Keratinocyte (primary cell): ENCODE data around the gene NOL3.

Experiments used
- CTCF ChIP-seq, 3 experiments: IDR thresholded peaks in 1 of 3; conservative IDR thresholded peaks in 1 of 3; optimal IDR thresholded peaks in 1 of 3; 2 replicates in 2 of 3; 3 replicates in 1 of 3; pipeline versions ENCODE3 to v1.5.1; 2011; ENCODE audit warnings: low read length in 3 of 3, mild to moderate bottlenecking in 3 of 3, moderate library complexity in 2 of 3, control low read depth in 1 of 3, inconsistent platforms in 1 of 3; ENCODE audit not compliant: insufficient read depth in 2 of 3; ENCODE audit errors: extremely low read depth in 1 of 3
- EZH2 ChIP-seq: IDR thresholded peaks from one replicate; pipeline ENCODE4 v1.6.1; 2012; ENCODE audit warnings: inconsistent platforms, mild to moderate bottlenecking, low read length, moderate library complexity

DNA sequence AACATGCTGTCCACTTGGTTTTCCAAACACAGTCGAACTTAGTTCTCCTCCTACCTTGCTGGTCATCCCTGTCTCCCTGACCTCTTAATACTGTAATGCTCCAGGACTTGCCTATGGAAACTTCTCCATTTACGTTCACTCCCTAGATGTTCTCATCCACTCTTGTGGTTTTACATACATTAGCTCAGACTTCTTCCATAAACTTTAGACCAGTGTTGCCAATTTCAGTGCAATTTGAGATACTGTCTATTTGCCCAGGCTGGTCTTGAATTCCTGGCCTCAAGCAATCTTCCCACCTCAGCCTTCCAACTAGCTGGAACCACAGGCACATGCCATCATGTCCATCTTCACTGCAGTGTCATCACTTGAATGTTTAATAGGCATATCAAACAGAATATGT is 11.9 kb downstream of the NOL3 start:
- TF ChIP-seq CTCF (optimal IDR thresholded peaks at IDR 0.05 in 1 of 3, IDR thresholded peaks at IDR 0.05 in 1 of 3, conservative IDR thresholded peaks at IDR 0.05 in 1 of 3; ENCODE audit: extremely low read depth in 1 of 3, insufficient read depth in 2 of 3, low read length in 3 of 3) (no peak), EZH2 (no peak)
